Measurements from ENCODE around the gene OR14J1. TPM values are rescaled to one million over a fixed set of nuclear protein-coding genes. Genes with fewer than 3 reads are reported as not detected.

The OR14J1 gene
- total and polyA plus RNA-seq, 2 donors (not counting 3 experiments of a cell fraction or from before 2014, with no cell fraction given) = not detected

DNA sequence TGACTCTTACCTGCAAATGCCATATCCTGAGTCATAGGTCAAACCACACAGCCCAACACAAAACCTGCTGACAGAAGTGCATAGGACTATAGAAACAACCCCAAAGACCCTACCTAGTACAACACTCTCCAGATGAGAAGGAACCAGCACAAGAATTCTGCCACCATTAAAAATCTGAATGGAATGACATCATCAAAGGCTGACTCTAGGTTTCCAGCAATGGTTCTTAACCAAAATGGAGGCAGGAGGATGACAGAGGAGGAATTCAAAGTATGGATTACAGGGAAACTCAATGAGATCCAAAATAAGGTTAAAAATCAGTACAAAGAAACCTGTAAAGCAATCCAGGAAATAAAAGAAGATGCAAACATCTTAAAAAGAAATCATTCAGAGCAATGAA lies 31.2 kb downstream of the OR14J1 start:
- H3K4me2 ChIP-seq (ENCODE audit: insufficient read depth, low read length) = no peak overlapping the region
- H3K36me3 ChIP-seq (ENCODE audit: control insufficient read depth in 2 of 2, extremely low read depth in 1 of 2, insufficient read depth in 2 of 2, low read length in 2 of 2) = no peaks in the 10 kb centered on the region
- no TSS peak for BruUV-seq (replicated peaks)
- no peaks in the 10 kb centered on the region for H3K9me3 ChIP-seq (replicated peaks; ENCODE audit: control insufficient read depth, insufficient read depth, low read length)
- CTCF ChIA-PET = no interaction called here
- POLR2A ChIA-PET = no interaction called here
- no peaks in the 10 kb centered on the region for H3K9me1 ChIP-seq (replicated peaks; ENCODE audit: control insufficient read depth, extremely low read depth, insufficient read depth, low read length)
- H3K4me3 ChIP-seq (replicated peaks in 1 of 3; ENCODE audit: insufficient read depth in 1 of 3, low read depth in 1 of 3, low read length in 3 of 3) = no peak overlapping the region
- H4K20me1 ChIP-seq (replicated peaks; ENCODE audit: control insufficient read depth, extremely low read depth, insufficient read depth, low read length) = no peaks in the 10 kb centered on the region
- H3K79me2 ChIP-seq (ENCODE audit: control insufficient read depth, insufficient read depth, low read length) = no peaks in the 10 kb centered on the region
- no peak for FAIRE-seq
- TF ChIP-seq, protein P1, sequence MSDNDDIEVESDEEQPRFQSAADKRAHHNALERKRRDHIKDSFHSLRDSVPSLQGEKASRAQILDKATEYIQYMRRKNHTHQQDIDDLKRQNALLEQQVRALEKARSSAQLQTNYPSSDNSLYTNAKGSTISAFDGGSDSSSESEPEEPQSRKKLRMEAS (IDR thresholded peaks at IDR 0.05; ENCODE audit: insufficient read depth, insufficient read length) = no peak
- TF ChIP-seq JUN (IDR thresholded peaks at IDR 0.05; ENCODE audit: borderline replicate concordance, insufficient read depth, insufficient read length, low read depth) = no peak
- no peak for TF ChIP-seq CTCF (IDR thresholded peaks at IDR 0.05; ENCODE audit: extremely low read depth in 1 of 2, insufficient read depth in 1 of 2, low read depth in 1 of 2, low read length in 2 of 2)
- no peak for TF ChIP-seq EZH2 (IDR thresholded peaks at IDR 0.05; ENCODE audit: borderline replicate concordance, low read depth, low read length, severe bottlenecking)
- TF ChIP-seq MYC (IDR thresholded peaks at IDR 0.05; ENCODE audit: low read depth, low read length) = no peak
- no peak for TF ChIP-seq POLR2A (IDR thresholded peaks at IDR 0.05; ENCODE audit: low read depth, low read length)
- TF ChIP-seq POLR2AphosphoS5 (IDR thresholded peaks at IDR 0.05; ENCODE audit: insufficient read depth, low read depth, low read length) = no peak
- no peak for TF ChIP-seq FOS (IDR thresholded peaks at IDR 0.05; ENCODE audit: borderline replicate concordance, insufficient read depth, low read length)
- TF ChIP-seq GATA2 (IDR thresholded peaks at IDR 0.05; ENCODE audit: insufficient read depth, insufficient read length, low read depth, low read length) = no peak
- dilution Hi-C loops (cut with MboI; ENCODE audit: extremely low pct_ligation_motif_present, low sequenced_read_pairs) (no loop called here), intact Hi-C loops (cut with micrococcal nuclease) (no loop called here)
- no peak for DNase-seq (ENCODE audit: low read depth, low spot score)
- no peaks in the 10 kb centered on the region for H3K27me3 ChIP-seq (ENCODE audit: control insufficient read depth in 2 of 2, insufficient read depth in 2 of 2, low read length in 2 of 2)
- H2AFZ ChIP-seq (ENCODE audit: low read depth, low read length) = no peak overlapping the region
- H3K9ac ChIP-seq (replicated peaks; ENCODE audit: extremely low read depth, insufficient read depth, low read length) = no peak overlapping the region
- no peak overlapping the region for H3K27ac ChIP-seq (ENCODE audit: insufficient read depth, low read depth, low read length)
- H3K4me1 ChIP-seq (ENCODE audit: control insufficient read depth, extremely low read depth, insufficient read depth, low read length) = no peaks in the 10 kb centered on the region
